Measurements from ENCODE around the gene ZNF282. TPM values are rescaled to one million over a fixed set of nuclear protein-coding genes. Genes with fewer than 3 reads are reported as not detected.
A peak's percentile ranks its signal among the peaks of the same experiment; 100 is the strongest.
"Not testable (repeated sequence)": the region's sequence is repeated elsewhere in the genome, so short reads cannot be mapped to it uniquely, and the experiment has no call there.

ZNF282 gene
- total RNA-seq, 1 donor from 2014 or later: 40.0 TPM

- Mint-ChIP-seq H3K4me3 (ENCODE audit: unreplicated experiment) (no peak overlapping the region), H3K27me3 (ENCODE audit: unreplicated experiment) (peaks cover 12% of the 10 kb centered on the region), H3K4me1 (ENCODE audit: unreplicated experiment) (peaks cover 4% of the 10 kb centered on the region), H3K36me3 (ENCODE audit: low read depth, unreplicated experiment) (peaks cover 15% of the 10 kb centered on the region), H3K9me3 (ENCODE audit: unreplicated experiment) (no peaks in the 10 kb centered on the region), H3K27ac (ENCODE audit: unreplicated experiment) (no peak overlapping the region)
- no peak for TF ChIP-seq CTCF (IDR thresholded peaks at IDR 0.05; ENCODE audit: unreplicated experiment)
- DNase-seq (ENCODE audit: low spot score): no peak
Measured at GRCh38 chr7:149226840-149227494, 31.6 kb downstream of the ZNF282 start.

GRCh38 chr7:149228831-149229471 is 33.6 kb downstream of the ZNF282 start:
- peaks cover 15% of the 10 kb centered on the region for H3K36me3 Mint-ChIP-seq (ENCODE audit: low read depth, unreplicated experiment)
- TF ChIP-seq CTCF (IDR thresholded peaks at IDR 0.05; ENCODE audit: unreplicated experiment): no peak
- peaks cover 4% of the 10 kb centered on the region for H3K4me1 Mint-ChIP-seq (ENCODE audit: unreplicated experiment)
- DNase-seq (ENCODE audit: low spot score): no peak
- no peaks in the 10 kb centered on the region for H3K9me3 Mint-ChIP-seq (ENCODE audit: unreplicated experiment)
- peaks cover 12% of the 10 kb centered on the region for H3K27me3 Mint-ChIP-seq (ENCODE audit: unreplicated experiment)
- no peak overlapping the region for H3K27ac Mint-ChIP-seq (ENCODE audit: unreplicated experiment)
- peak overlapping the region; percentile 47 for H3K4me3 Mint-ChIP-seq (ENCODE audit: unreplicated experiment)

GRCh38 chr7:149229526-149229925 is 34.2 kb downstream of the ZNF282 start:
- no peak overlapping the region for H3K4me3 Mint-ChIP-seq (ENCODE audit: unreplicated experiment)

GRCh38 chr7:149232362-149232761 is 37.0 kb downstream of the ZNF282 start:
- H3K9me3 Mint-ChIP-seq (ENCODE audit: unreplicated experiment): no peaks in the 10 kb centered on the region
- H3K4me3 Mint-ChIP-seq (ENCODE audit: unreplicated experiment): no peak overlapping the region
- H3K36me3 Mint-ChIP-seq (ENCODE audit: low read depth, unreplicated experiment): peaks cover 4% of the 10 kb centered on the region
- TF ChIP-seq CTCF (IDR thresholded peaks at IDR 0.05; ENCODE audit: unreplicated experiment): no peak
- no peak overlapping the region for H3K27ac Mint-ChIP-seq (ENCODE audit: unreplicated experiment)
- no peak for DNase-seq (ENCODE audit: low spot score)
- H3K27me3 Mint-ChIP-seq (ENCODE audit: unreplicated experiment): peaks cover 7% of the 10 kb centered on the region
- peaks cover 4% of the 10 kb centered on the region for H3K4me1 Mint-ChIP-seq (ENCODE audit: unreplicated experiment)

More at GRCh38 chr7:149229526-149229925, 34.2 kb downstream of the ZNF282 start:
- H3K9me3 Mint-ChIP-seq (ENCODE audit: unreplicated experiment): no peaks in the 10 kb centered on the region
- DNase-seq (ENCODE audit: low spot score): no peak
- peaks cover 15% of the 10 kb centered on the region for H3K36me3 Mint-ChIP-seq (ENCODE audit: low read depth, unreplicated experiment)
- no peak overlapping the region for H3K27ac Mint-ChIP-seq (ENCODE audit: unreplicated experiment)
- H3K27me3 Mint-ChIP-seq (ENCODE audit: unreplicated experiment): peaks cover 12% of the 10 kb centered on the region
- no peak for TF ChIP-seq CTCF (IDR thresholded peaks at IDR 0.05; ENCODE audit: unreplicated experiment)
- H3K4me1 Mint-ChIP-seq (ENCODE audit: unreplicated experiment): peaks cover 4% of the 10 kb centered on the region

GRCh38 chr7:149233655-149234204 is 38.4 kb downstream of the ZNF282 start:
- H3K27ac Mint-ChIP-seq (ENCODE audit: unreplicated experiment); H3K36me3 Mint-ChIP-seq (ENCODE audit: low read depth, unreplicated experiment); H3K4me3 Mint-ChIP-seq (ENCODE audit: unreplicated experiment); H3K9me3 Mint-ChIP-seq (ENCODE audit: unreplicated experiment); H3K4me1 Mint-ChIP-seq (ENCODE audit: unreplicated experiment); DNase-seq (ENCODE audit: low spot score); H3K27me3 Mint-ChIP-seq (ENCODE audit: unreplicated experiment): not testable (repeated sequence)

Measured in endothelial cell (in vitro differentiated cells).